PC-3 (cell line): ENCODE measurements around the gene LIPC. TPM values are rescaled to one million over a fixed set of nuclear protein-coding genes. Genes with fewer than 3 reads are reported as not detected.

Experiments
- ATAC-seq: fragments of 200-7000 bp; cut with Tn5 transposase; 2 replicates; pipeline ENCODE4 v1.9.1; 2020; ENCODE audit warnings: mild to moderate bottlenecking, moderate library complexity
- BruUV-seq: library from RNA; stranded (reverse); fragments of 400-500 nt; replicated peaks from 2 replicates; lab custom pipeline; 2021; lab: Mats Ljungman, UMichigan
- CTCF ChIA-PET: fragments of 300-600 bp; sonication (Branson Sonifier 250); formaldehyde crosslinking; loops from one replicate; lab custom pipeline; 2022; ENCODE audit warnings: antibody characterized with exemption; lab: Charles Lee
- POLR2A ChIA-PET: fragments of 300-600 bp; sonication (Branson Sonifier 250); formaldehyde crosslinking; loops from one replicate; lab custom pipeline; 2022; ENCODE audit warnings: antibody characterized with exemption; ENCODE audit not compliant: unreplicated experiment; lab: Charles Lee
- DNase-seq: peaks from one replicate; pipeline ENCODE4 v3.0.0-alpha.2; 2015
- H2AFZ ChIP-seq: fragments of 300-600 bp; sonication (generic); 2 replicates; pipeline ENCODE4 v1.6.0; 2016; ENCODE audit warnings: antibody characterized with exemption, low read length
- H3F3A ChIP-seq: fragments of 300-600 bp; sonication (generic); one replicate; pipeline ENCODE4 v1.6.0; 2017; ENCODE audit warnings: antibody characterized with exemption, low read length, control low read depth, mild to moderate bottlenecking; ENCODE audit not compliant: unreplicated experiment
- H3K27ac ChIP-seq: fragments of 300-600 bp; sonication (generic); 2 replicates; pipeline ENCODE4 v1.5.1; 2016; ENCODE audit warnings: mild to moderate bottlenecking, low read length
- H3K27me3 ChIP-seq: fragments of 300-600 bp; sonication (generic); 2 replicates; pipeline ENCODE4 v1.6.1; 2016; ENCODE audit warnings: low read length, mixed read lengths
- H3K36me3 ChIP-seq: fragments of 300-600 bp; sonication (generic); 2 replicates; pipeline ENCODE4 v1.6.1; 2016; ENCODE audit warnings: low read depth, mixed run types, low read length, mixed read lengths
- H3K4me1 ChIP-seq: fragments of 300-600 bp; sonication (generic); 2 replicates; pipeline ENCODE4 v1.5.1; 2016; ENCODE audit warnings: low read length; ENCODE audit not compliant: insufficient read depth
- H3K4me2 ChIP-seq: fragments of 300-600 bp; sonication (generic); 2 replicates; pipeline ENCODE4 v1.6.0; 2016; ENCODE audit warnings: low read length
- H3K4me3 ChIP-seq: fragments of 300-600 bp; sonication (generic); 2 replicates; pipeline ENCODE4 v1.5.1; 2016; ENCODE audit warnings: mild to moderate bottlenecking, low read length, mixed read lengths
- H3K79me2 ChIP-seq: fragments of 300-600 bp; sonication (generic); 2 replicates; pipeline ENCODE4 v1.6.1; 2017; ENCODE audit warnings: low read length, mixed read lengths
- H3K9ac ChIP-seq: fragments of 300-600 bp; sonication (generic); 2 replicates; pipeline ENCODE4 v1.6.0; 2016; ENCODE audit warnings: mild to moderate bottlenecking, low read length
- H3K9me2 ChIP-seq: fragments of 300-600 bp; sonication (generic); replicated peaks from 2 replicates; pipeline ENCODE4 v1.6.1; 2016; ENCODE audit warnings: mixed run types, low read length, mixed read lengths
- H3K9me3 ChIP-seq: fragments of 300-600 bp; sonication (generic); 2 replicates; pipeline ENCODE4 v1.6.1; 2016; ENCODE audit warnings: low read length, mixed read lengths
- H4K20me1 ChIP-seq: fragments of 300-600 bp; sonication (generic); 2 replicates; pipeline ENCODE4 v1.6.1; 2016; ENCODE audit warnings: low read length, mixed read lengths
- CTCF ChIP-seq: fragments of 300-600 bp; sonication (generic); conservative IDR thresholded peaks from 2 replicates; pipeline ENCODE4 v1.5.1; 2017; ENCODE audit warnings: antibody characterized with exemption, low read depth, mild to moderate bottlenecking, low read length
- EZH2 ChIP-seq: fragments of 300-600 bp; sonication (generic); IDR thresholded peaks from one replicate; pipeline ENCODE4 v1.6.1; 2017; ENCODE audit warnings: antibody characterized with exemption, mild to moderate bottlenecking, low read length; ENCODE audit not compliant: unreplicated experiment
- EZH2phosphoT487 ChIP-seq: fragments of 300-600 bp; sonication (generic); IDR thresholded peaks from 2 replicates; pipeline ENCODE4 v1.6.1; 2018; ENCODE audit warnings: mild to moderate bottlenecking, antibody characterized with exemption, low read length, borderline replicate concordance
- intact Hi-C: fragments of 100-400 bp; cut with micrococcal nuclease; formaldehyde crosslinking; loops from 2 replicates; pipeline ENCODE4 v1.9.0; 2023
- total RNA-seq: library from RNA; depleted of rRNA; stranded (reverse); fragments of >200 nt; gene quantifications from 2 replicates; pipeline ENCODE4 v1.2.3, GENCODE V29; 2014

LIPC gene
- total RNA-seq, 1 experiment from 2014 or later: not detected

- no peaks in the 10 kb centered on the region for H3K79me2 ChIP-seq
- TF ChIP-seq EZH2: no peak
- no peak for TF ChIP-seq EZH2phosphoT487
- TF ChIP-seq CTCF: no peak
- no peak overlapping the region for H3K27ac ChIP-seq
- no TSS peak for BruUV-seq
- ChIA-PET CTCF (no interaction called here), POLR2A (no interaction called here)
- H3K9me3 ChIP-seq: no peaks in the 10 kb centered on the region
- no peaks in the 10 kb centered on the region for H3K9me2 ChIP-seq
- peaks cover 18% of the 10 kb centered on the region for H3K4me1 ChIP-seq
- DNase-seq (no peak), ATAC-seq (no peak)
- no peak overlapping the region for H3K4me2 ChIP-seq
- H2AFZ ChIP-seq: no peak overlapping the region
- peaks cover 5% of the 10 kb centered on the region for H3F3A ChIP-seq
- no peaks in the 10 kb centered on the region for H4K20me1 ChIP-seq
- no peak overlapping the region for H3K9ac ChIP-seq
- H3K27me3 ChIP-seq: no peaks in the 10 kb centered on the region
- no peaks in the 10 kb centered on the region for H3K36me3 ChIP-seq
- H3K4me3 ChIP-seq: no peak overlapping the region
- intact Hi-C loops: no loop called here
These were observed 40.7 kb upstream of the LIPC start for GRCh38 chr15:58391088-58391487.

- Histone ChIP-seq H2AFZ (no peak overlapping the region), H3K9me2 (no peaks in the 10 kb centered on the region), H3K36me3 (no peaks in the 10 kb centered on the region), H3K27ac (peak overlapping the region; percentile 34; the same call in 1 of the 2 replicates), H3K4me3 (no peak overlapping the region), H3K9me3 (no peaks in the 10 kb centered on the region), H4K20me1 (no peaks in the 10 kb centered on the region), H3K79me2 (no peaks in the 10 kb centered on the region), H3K27me3 (no peaks in the 10 kb centered on the region), H3K4me1 (peaks cover 24% of the 10 kb centered on the region), H3F3A (peaks cover 5% of the 10 kb centered on the region), H3K9ac (no peak overlapping the region; the same call in 1 of the 2 replicates), H3K4me2 (no peak overlapping the region)
- intact Hi-C loops: no loop called here
- CTCF ChIA-PET: no interaction called here
- DNase-seq: no peak
- no peak for ATAC-seq
- TF ChIP-seq CTCF (no peak), EZH2 (no peak), EZH2phosphoT487 (no peak)
- no TSS peak for BruUV-seq
- POLR2A ChIA-PET: no interaction called here
These were observed 39.6 kb upstream of the LIPC start for GRCh38 chr15:58392141-58392540.

GRCh38 chr15:58392611-58393161 is 39.1 kb upstream of the LIPC start:
- no peak overlapping the region; the same call in 1 of the 2 replicates for H3K9ac ChIP-seq

More at GRCh38 chr15:58392611-58393161, 39.1 kb upstream of the LIPC start:
- intact Hi-C loops: no loop called here
- ATAC-seq (no peak), DNase-seq (peak; percentile 24)
- no peak overlapping the region for H2AFZ ChIP-seq
- TF ChIP-seq EZH2phosphoT487: no peak
- TF ChIP-seq EZH2: no peak
- no peak for TF ChIP-seq CTCF
- H3K9me2 ChIP-seq: no peaks in the 10 kb centered on the region
- H3K4me2 ChIP-seq: no peak overlapping the region
- POLR2A ChIA-PET: interaction anchor here (0.5 kb wide), 1 partner anchor 16 kb away, joined by 4 read pairs; no protein-coding TSS in a partner anchor
- H3K27me3 ChIP-seq: no peaks in the 10 kb centered on the region
- peak overlapping the region; percentile 34 for H3K27ac ChIP-seq
- no peaks in the 10 kb centered on the region for H3K9me3 ChIP-seq
- CTCF ChIA-PET: no interaction called here
- H3K79me2 ChIP-seq: no peaks in the 10 kb centered on the region
- H3F3A ChIP-seq: peaks cover 5% of the 10 kb centered on the region
- H3K36me3 ChIP-seq: no peaks in the 10 kb centered on the region
- H4K20me1 ChIP-seq: no peaks in the 10 kb centered on the region
- BruUV-seq: no TSS peak
- H3K4me3 ChIP-seq: no peak overlapping the region
- H3K4me1 ChIP-seq: peaks cover 22% of the 10 kb centered on the region
